CD4-positive, alpha-beta T cell treated with Interleukin-12 subunit alpha and Interleukin-12 subunit beta, for 1 hour (primary cell): ENCODE results near the gene UBXN1.

Experiments
- DNase-seq: peaks from one replicate; pipeline ENCODE4 v3.0.0-alpha.2; 2020

UBXN1 gene

DNA sequence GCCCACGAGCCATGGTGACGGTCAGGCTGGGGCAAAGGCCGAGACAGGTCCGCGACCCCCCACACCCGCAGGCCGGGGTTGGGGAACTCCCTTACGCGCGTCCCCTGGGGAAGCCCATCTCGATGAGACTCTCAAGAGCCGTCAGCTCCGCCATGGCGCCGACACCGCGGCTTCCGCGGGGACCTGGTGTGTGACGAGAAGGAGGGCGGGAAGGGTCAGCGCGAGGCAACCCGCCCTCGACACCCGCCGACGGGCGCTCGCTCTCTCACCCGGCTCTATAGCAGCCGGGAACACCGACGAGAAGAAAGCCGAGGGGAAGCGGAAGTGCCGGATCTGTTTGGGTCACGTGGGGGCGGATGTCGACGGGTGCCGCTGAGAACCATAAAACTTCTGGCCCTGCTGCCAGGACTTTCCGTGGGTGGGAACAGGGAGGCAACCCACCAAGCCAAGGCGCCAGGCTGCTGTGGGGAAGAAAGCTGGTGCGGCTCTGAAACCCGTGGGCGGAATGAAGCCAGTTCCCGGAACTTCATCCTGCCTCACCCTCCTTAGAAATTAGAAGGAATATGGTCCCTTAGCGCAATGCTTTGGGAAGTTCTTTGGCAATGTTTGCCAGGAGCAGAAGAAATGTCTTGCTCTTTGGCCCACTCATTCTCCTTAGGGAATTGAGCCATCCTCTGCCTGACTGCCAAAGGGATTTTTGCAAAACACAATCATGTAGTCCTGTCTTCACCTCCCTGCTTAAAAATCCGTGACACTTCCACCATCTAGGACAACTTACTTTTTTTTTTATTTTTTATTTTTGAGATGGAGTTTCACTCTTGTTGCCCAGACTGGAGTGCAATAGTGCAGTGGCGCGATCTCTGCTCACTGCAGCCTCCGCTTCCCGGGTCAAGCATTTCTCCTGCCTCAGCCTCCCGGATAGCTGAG lies at the start of gene UBXN1:
Gene UBXN1, minus strand, starts transcription at position 304 of the 927 bp plus-strand sequence. Its CDS starts 150 bp downstream, at position 154.
- peak; percentile 88 for DNase-seq

- DNase-seq = peak; percentile 83
These were observed 49.5 kb upstream of the UBXN1 start, which contains the start of gene TTC9C for GRCh38 chr11:62728171-62728988. TTC9C (plus strand) TSS chr11:62728486; CDS start chr11:62728849, 363 bp downstream.

DNA sequence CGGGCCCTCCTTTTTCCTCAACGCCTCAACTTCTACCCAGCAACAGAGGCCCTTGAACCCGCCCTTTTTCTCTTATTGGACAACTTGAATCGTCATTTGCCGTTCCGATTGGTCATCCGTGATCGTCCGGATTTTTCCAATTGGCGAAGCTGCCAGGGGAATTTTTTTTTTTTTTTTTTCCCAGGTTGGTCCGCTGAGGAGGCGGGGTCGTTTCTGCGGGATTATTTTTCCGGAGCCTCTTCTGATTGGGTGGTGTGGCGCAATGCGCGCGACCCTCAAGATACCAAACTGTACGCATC lies 48.9 kb upstream of the UBXN1 start:
- DNase-seq = peak; percentile 95

DNA sequence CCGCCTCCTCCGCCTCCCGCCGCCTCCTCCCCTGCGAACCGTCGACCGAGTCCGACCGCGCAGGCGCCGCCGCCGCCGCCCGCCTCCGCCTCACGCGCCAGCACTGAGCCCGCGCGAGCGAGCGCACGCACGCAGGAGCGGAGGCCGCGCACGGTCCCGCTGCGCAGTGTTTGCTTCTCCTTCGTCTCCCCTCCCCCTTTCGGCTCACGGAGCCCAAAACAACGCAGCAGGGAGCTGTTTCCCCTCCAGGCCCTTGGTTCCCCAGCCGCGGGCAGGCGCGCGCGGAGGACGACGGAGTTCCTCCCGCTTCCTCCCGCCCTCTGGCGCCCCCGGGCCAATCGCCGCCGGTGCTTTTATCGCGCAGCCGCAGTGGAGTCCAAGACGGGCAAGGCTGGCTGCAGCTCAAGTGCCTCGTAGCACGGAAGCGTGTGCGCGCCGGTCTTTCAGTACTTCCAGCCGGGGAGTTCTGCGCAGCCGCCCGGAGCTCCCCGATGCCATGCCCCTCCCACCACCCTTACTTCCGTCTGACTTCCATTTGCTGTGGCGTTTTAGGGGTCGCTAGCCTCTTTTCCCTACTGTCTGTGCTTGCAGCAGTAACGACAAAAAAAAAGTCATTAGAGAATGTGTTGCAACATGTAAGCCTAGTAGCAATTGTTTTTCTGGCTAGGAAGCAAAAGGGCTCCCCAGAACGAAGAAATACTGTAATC lies 48.4 kb upstream of the UBXN1 start, which contains the start of gene HNRNPUL2:
Gene HNRNPUL2, minus strand, starts transcription at position 293 of the 707 bp plus-strand sequence. CDS start 301 bp downstream, outside the sequence.
- peak; percentile 99 for DNase-seq

DNA sequence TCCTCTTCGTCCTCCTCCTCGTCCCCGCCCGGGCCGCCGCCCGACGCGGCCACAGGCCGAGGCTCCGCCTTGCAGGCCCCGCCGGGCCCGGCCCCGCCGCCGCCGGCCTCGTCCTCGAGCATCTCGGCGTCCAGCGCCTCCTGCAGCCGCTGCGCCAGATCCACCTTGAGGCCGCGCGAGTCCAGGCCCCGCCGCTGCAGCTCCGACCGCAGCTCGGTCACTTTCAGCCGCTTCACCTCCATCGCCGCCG lies 48.0 kb upstream of the UBXN1 start:
- DNase-seq = no peak

DNA sequence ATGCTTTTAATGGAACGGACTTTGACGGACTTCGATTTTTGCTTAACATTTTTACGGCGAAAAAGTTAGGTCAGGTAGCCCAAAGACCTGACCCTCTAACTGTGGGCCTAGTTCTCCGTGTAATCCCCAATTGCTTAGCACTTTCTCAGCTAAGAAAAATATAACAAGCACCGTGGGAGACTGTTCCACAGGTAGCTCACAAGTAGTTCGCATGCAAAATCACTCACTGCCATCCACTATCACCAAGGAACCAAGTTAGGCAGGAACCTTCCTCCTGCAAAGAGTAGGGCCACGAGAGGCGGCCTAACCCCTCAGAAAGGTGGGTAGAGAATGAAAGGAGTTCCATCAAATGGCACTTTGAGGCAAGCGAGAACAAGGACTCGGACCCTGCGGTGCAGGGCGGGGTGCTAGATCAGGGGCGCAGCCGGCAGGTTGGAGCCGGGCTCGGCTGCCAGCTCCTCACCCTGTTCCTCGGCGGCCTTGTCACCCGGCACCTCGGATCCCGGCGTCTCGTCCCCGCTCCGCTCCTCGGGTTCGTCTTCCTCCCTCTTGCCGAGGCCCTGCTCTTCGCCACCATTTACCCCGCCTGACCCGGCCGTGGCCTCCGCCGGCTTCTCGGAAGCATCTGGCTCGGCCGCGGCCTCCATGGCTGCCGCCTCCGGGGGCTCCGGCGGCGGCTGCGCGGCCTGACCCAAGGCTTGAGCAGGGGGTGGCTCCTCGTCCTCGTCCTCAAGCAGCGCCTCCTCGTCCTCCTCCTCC lies 47.5 kb upstream of the UBXN1 start:
- no peak for DNase-seq

DNA sequence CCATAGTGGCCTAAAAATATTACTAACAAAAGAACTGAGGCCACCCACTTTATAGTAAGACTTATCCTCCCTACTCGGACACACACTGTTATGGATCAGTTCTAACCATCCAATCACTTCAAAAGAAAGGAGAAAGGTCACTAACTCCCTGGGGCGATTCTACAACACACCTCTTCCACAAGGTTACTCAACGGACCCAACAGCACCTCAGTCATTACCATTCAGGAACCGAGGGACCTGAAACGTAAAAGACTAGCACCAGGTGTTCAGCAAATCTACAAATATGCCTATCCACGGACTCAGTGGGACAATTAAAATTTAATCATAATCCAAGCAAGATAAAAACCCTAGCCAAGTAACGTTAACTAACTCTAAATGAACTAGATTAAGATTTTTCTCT lies 46.8 kb upstream of the UBXN1 start:
- no peak for DNase-seq

DNA sequence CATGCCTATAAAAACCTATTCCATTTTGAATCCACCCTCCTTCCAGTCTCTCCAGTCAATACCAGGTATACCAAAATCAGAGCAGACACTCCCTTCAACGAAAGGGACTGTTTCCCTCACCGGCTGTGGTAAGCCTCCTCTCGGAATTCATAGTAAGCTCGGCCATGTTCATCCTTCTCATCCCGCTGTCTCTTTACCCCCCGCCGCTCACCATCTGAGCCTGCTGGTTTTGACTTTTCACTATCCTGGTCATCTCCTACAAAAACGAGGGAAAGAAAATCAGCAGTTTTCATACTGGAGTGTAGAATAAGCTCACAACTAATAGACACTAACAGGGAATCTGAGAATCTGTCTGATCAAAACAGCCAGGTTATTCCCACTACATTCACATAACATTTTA lies 45.3 kb upstream of the UBXN1 start:
- no peak for DNase-seq

DNA sequence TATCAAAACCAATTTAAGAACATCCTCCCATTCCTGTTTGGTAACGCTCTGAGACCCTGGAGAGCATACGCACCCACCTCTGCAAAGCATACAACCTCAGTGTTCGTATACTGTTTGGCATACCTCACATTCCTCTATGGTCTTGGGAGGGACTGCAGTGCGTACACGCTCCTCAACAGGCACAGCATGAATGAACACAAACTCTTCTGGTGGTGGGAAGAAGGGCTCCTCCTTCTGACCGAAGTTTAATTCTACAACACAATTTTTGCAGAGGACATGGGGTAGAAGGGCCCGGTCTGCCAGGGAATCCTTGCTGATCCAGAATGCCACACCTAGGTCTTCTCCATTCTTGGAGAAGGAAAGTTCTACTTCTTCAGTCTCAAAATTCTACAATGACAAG lies 43.1 kb upstream of the UBXN1 start:
- no peak for DNase-seq

GRCh38 chr11:62719302-62719978 lies 40.6 kb upstream of the UBXN1 start:
- DNase-seq = no peak

GRCh38 chr11:62716816-62717215 lies 37.9 kb upstream of the UBXN1 start:
- no peak for DNase-seq

- DNase-seq = no peak
These were observed 37.3 kb upstream of the UBXN1 start for GRCh38 chr11:62716206-62716605.

DNA sequence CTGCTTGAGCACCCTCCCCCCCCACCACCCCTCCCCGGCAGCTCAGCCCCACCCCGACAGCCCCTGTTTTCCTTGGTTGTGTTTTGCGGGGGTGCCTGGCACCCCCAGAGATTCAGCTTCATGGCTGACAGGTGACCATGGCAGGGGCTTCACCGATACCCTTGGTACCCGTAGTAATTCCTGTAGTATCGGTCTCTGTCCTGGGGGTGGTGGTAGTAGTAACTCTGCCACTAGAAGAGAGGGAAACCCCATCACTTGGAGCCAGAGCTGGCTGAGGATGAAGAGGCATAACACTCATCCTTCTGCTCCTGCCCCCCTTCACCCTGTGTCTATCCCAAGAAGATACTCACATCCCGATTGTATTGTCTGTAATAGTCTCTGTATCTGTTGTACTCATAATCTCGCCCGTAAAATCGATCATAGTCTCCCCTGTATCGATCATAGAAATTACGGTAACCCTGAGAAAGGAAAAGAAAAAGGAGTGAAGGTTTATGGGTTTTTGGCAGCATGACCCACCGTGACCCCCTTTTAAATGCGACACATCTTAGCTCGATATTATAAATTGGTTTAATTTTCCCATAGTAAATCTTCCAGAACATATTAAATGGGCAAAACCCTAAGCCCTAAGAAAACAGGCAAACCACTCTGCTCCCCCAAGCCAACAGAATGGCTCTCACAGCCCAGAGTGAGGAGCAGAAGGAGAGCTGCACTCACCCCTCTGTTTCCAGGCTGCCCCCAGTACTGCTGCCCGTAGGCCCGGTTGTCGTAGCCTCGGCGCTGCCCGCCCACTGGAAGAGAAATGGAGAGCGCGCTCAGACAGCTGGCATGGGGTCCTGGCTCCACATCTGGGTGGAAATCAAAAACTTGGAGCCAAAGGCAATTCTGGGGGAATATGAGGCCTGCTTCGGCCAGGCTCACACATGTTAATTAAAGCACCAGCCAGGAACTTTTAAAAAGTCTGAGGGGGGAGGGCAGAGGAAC lies 36.6 kb upstream of the UBXN1 start:
- DNase-seq = no peak

DNA sequence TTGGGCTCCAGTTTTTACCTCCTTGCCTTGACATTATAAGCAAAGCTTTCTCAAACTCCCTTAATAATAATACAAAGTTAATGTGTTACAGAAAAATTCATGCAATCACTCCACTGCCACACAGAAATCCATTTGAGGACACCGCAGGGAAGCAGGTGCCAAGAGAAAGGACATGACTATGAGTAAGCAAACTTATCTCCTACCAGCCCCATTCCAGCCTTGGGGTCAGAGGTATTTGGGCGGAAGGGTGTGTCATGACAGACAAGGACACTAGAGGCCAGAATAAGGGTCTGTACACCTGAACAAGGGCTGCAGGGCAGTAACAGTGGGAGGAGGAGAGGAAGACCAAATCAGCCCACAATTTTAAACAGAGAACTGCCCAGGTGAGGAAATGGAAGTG lies 34.5 kb upstream of the UBXN1 start:
- DNase-seq = no peak

DNA sequence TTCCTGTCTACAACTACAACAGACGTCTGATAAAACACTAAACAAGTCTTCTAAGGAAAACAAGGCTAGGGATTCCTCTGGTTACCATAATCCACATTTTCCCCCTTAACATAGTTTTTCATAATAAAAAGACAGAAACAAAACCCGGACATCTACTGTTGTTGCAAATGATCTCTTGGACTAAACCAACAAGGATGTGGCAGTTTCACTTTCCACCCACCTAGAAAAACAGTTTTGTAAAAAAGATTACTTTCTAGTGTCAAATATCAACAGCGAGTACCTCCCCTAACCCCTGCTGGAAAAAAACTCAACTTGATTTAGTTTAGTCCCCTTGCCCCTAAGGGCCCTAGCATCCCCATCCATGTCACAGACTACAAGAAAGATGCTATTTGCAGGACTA lies 34.0 kb upstream of the UBXN1 start:
- DNase-seq = no peak

DNA sequence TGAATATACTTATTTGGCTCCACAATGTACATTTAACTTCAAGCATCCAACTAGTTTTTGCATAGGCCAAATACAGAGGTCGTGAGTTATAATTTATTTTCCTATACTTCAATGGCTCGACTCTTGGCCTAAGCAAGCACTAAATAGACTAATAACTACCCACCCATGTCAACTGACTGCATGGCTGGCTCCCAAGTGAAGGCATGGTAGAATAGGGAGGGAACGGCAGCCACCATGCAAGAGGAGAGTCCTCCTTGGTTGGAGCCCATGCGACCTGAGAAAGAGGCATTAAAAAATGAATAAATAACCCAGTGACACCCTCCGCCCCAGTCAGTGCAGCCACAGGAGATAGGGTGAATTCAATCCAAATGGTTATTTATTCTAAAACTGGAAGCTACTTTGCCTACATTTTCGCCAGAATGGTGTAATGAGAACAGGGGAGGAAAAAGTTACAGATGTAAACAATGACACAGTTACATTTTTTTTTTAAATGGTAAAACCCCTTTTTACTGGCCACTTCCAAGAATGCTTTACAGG lies 33.5 kb upstream of the UBXN1 start:
- no peak for DNase-seq

DNA sequence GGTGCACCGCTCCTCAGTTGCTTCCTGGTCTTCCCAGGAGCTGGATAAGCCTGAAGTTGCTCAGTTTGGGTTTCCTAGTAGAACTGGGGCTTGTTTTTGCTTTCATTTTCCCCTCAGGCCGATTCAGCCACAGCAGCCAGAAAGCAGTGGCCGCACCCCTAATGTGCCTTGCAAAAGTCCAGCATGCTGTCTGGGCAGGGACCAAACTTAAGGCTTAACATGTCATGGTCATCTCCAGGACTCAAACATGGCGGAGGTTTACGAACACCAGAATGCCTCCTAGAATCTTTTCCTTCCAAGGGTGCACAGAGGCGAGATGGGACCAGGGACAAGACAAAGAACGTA lies 31.1 kb upstream of the UBXN1 start:
- DNase-seq = no peak

GRCh38 chr11:62709247-62710000 lies 30.6 kb upstream of the UBXN1 start:
- peak; percentile 98 for DNase-seq

GRCh38 chr11:62708793-62709192 lies 29.9 kb upstream of the UBXN1 start:
- DNase-seq = peak; percentile 58

DNA sequence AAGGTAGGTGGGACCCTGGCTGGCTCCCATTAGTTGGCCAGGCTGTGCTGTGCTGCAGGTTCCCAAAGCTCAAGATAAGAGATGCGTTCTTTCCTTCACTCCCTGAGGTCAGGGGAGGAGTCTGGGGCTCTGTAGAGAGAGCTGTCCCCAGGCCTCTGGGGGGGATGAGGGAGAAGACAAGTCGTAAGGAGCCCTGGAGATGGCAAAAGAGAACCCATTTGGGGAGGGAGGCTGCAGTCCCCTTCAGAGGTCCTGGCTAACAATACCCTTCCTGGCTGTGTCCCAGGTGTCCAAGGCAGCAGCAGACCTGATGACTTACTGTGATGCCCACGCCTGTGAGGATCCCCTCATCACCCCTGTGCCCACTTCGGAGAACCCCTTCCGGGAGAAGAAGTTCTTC lies 29.5 kb upstream of the UBXN1 start:
- no peak for DNase-seq
